Measurements from ENCODE around the gene CHI3L1. TPM values are rescaled to one million over a fixed set of nuclear protein-coding genes. Genes with fewer than 3 reads are reported as not detected.

CHI3L1 gene
- polyA plus RNA-seq, 1 of the 3 experiments (the other 2 are of a cell fraction), result not detected

- TF ChIP-seq, protein P1, sequence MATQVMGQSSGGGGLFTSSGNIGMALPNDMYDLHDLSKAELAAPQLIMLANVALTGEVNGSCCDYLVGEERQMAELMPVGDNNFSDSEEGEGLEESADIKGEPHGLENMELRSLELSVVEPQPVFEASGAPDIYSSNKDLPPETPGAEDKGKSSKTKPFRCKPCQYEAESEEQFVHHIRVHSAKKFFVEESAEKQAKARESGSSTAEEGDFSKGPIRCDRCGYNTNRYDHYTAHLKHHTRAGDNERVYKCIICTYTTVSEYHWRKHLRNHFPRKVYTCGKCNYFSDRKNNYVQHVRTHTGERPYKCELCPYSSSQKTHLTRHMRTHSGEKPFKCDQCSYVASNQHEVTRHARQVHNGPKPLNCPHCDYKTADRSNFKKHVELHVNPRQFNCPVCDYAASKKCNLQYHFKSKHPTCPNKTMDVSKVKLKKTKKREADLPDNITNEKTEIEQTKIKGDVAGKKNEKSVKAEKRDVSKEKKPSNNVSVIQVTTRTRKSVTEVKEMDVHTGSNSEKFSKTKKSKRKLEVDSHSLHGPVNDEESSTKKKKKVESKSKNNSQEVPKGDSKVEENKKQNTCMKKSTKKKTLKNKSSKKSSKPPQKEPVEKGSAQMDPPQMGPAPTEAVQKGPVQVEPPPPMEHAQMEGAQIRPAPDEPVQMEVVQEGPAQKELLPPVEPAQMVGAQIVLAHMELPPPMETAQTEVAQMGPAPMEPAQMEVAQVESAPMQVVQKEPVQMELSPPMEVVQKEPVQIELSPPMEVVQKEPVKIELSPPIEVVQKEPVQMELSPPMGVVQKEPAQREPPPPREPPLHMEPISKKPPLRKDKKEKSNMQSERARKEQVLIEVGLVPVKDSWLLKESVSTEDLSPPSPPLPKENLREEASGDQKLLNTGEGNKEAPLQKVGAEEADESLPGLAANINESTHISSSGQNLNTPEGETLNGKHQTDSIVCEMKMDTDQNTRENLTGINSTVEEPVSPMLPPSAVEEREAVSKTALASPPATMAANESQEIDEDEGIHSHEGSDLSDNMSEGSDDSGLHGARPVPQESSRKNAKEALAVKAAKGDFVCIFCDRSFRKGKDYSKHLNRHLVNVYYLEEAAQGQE (IDR thresholded peaks at IDR 0.05; ENCODE audit: low read depth, low read length), result no peak
- no peak for TF ChIP-seq EZH2phosphoT487 (IDR thresholded peaks at IDR 0.05; ENCODE audit: borderline replicate concordance, low read depth)
- no peak for TF ChIP-seq TEAD4 (IDR thresholded peaks at IDR 0.05; ENCODE audit: borderline replicate concordance, insufficient read depth)
These were observed 9.5 kb downstream of the CHI3L1 start (continued) for GRCh38 chr1:203177036-203177405.

DNA sequence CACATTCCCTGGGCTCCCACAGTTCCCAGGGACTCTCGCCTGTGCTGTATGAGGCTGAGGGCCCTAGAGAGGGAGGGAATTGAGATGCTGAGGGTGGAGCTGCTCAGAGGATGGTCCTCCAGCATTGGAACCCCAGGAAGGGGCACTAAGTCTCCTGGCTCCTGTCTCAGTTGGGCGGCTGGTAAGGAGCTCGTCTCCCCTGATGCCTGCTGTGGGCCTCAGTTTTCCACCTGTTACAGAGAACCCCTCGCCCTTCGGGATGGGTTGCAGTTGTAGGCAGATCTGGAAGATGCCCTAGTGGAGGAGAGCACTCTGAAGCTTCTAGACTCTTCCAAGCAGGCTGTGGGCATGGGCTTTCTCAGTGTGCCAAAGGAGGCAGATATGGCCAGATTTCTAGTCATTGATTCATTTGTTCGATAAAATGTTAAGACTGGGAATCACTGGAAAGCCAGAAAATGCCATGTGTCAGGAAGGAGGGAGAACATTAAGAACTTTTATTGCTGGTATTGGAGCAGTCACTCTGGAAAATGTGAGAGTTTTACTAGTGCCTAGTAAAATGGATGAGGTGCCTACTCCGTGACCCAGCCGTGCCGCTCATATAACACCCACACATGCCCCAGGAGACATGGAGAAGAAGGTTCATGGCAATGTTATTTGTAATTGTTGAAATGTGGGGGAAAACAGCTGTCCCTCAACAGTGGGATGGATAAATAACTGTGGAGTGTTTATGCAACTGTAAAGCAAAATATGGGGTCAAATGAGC is 10.1 kb downstream of the CHI3L1 start:
- Histone ChIP-seq H3K4me1 (ENCODE audit: control insufficient read depth in 1 of 2, insufficient read depth in 2 of 2, low read depth in 1 of 2, low read length in 1 of 2) (peaks cover 17 to 27% of the 10 kb centered on the region in 2 experiments; a peak in 2 of 4 replicates), H3K27ac (ENCODE audit: low read depth in 2 of 2, low read length in 1 of 2) (no peak overlapping the region), H3K4me3 (ENCODE audit: low read depth in 2 of 2, low read length in 1 of 2) (no peak overlapping the region)

More for the DNA sequence above, 10.1 kb downstream of the CHI3L1 start:
- 86% methylated on average over 8 of the region's 9 CpGs for WGBS (ENCODE audit: low lambda C conversion rate)
- no peaks in the 10 kb centered on the region for H3F3A ChIP-seq (replicated peaks; ENCODE audit: insufficient read depth)
- H3K4me2 ChIP-seq, result no peak overlapping the region
- no peak overlapping the region for H2AFZ ChIP-seq (ENCODE audit: low read depth)
- no peaks in the 10 kb centered on the region for H3K36me3 ChIP-seq (replicated peaks in 1 of 2; ENCODE audit: control insufficient read depth in 1 of 2, insufficient read depth in 2 of 2, low read length in 1 of 2)
- ChIA-PET POLR2A (no interaction called here), CTCF (interaction anchor here (0.9 to 2.9 kb wide), 7 partner anchors 9 to 137 kb away, joined by 3 to 17 read pairs (median 4); partner anchors contain the start of gene ADORA1)
- no peaks in the 10 kb centered on the region for H4K20me1 ChIP-seq (ENCODE audit: insufficient read depth)
- no peaks in the 10 kb centered on the region for H3K79me2 ChIP-seq (ENCODE audit: insufficient read depth)
- H3K9me3 ChIP-seq, result no peaks in the 10 kb centered on the region
- H3K9me2 ChIP-seq, result no peaks in the 10 kb centered on the region
- H3K27me3 ChIP-seq (ENCODE audit: insufficient read depth), result no peaks in the 10 kb centered on the region
- no peak overlapping the region for H3K9ac ChIP-seq
- no peak for DNase-seq
- TF ChIP-seq RCOR1 (IDR thresholded peaks at IDR 0.05; ENCODE audit: low read length) (no peak), CHD2 (IDR thresholded peaks at IDR 0.05; ENCODE audit: low read length, partially characterized antibody) (no peak), TAF1 (IDR thresholded peaks at IDR 0.05; ENCODE audit: borderline replicate concordance, low read depth, low read length) (no peak), USF2 (IDR thresholded peaks at IDR 0.05; ENCODE audit: borderline replicate concordance, low read depth, low read length) (no peak)
- TF ChIP-seq, protein P2, sequence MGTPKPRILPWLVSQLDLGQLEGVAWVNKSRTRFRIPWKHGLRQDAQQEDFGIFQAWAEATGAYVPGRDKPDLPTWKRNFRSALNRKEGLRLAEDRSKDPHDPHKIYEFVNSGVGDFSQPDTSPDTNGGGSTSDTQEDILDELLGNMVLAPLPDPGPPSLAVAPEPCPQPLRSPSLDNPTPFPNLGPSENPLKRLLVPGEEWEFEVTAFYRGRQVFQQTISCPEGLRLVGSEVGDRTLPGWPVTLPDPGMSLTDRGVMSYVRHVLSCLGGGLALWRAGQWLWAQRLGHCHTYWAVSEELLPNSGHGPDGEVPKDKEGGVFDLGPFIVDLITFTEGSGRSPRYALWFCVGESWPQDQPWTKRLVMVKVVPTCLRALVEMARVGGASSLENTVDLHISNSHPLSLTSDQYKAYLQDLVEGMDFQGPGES (IDR thresholded peaks at IDR 0.05; ENCODE audit: low read depth, low read length), result no peak

Measured in SK-N-SH (cell line).